NCI-H2081 (cell line): ENCODE results near the gene SLC35F1.

ENCODE experiments used
- DNase-seq, 2 experiments: peaks; one replicate each; lab custom pipeline; 2025; lab: John Stamatoyannopoulos, UW

Gene SLC35F1

GRCh38 chr6:118316796-118317384 lies 409.8 kb downstream of the SLC35F1 start:
- no peak for DNase-seq

- no peak for DNase-seq
Observed at GRCh38 chr6:118317581-118318563, 410.8 kb downstream of the SLC35F1 start.

- no peak for DNase-seq
Observed at GRCh38 chr6:118318648-118319047, 411.6 kb downstream of the SLC35F1 start.

- no peak for DNase-seq
Observed at GRCh38 chr6:118319416-118319815, 412.4 kb downstream of the SLC35F1 start.

- DNase-seq: peak in 1 of 2 experiments; percentile 55
Observed at GRCh38 chr6:118319894-118320649, 413.0 kb downstream of the SLC35F1 start.

- peak in 1 of 2 experiments; percentile 57 for DNase-seq
Observed at GRCh38 chr6:118320652-118321051, 413.6 kb downstream of the SLC35F1 start.

- DNase-seq: no peak
Observed at GRCh38 chr6:118324116-118324515, 417.1 kb downstream of the SLC35F1 start.

- DNase-seq: no peak
Observed at GRCh38 chr6:118325220-118325860, 418.3 kb downstream of the SLC35F1 start.

GRCh38 chr6:118326712-118327111 lies 419.6 kb downstream of the SLC35F1 start:
- no peak for DNase-seq

- no peak for DNase-seq
Observed at GRCh38 chr6:118327237-118327636, 420.2 kb downstream of the SLC35F1 start.

- DNase-seq: no peak
Observed at GRCh38 chr6:118333772-118334171, 426.7 kb downstream of the SLC35F1 start.

GRCh38 chr6:118334634-118335033 lies 427.6 kb downstream of the SLC35F1 start:
- no peak for DNase-seq

- peak; percentile 14 to 73 for DNase-seq
Observed at GRCh38 chr6:118335325-118335816, 428.3 kb downstream of the SLC35F1 start.

- no peak for DNase-seq
Observed at GRCh38 chr6:118344014-118344670, 437.1 kb downstream of the SLC35F1 start.

- DNase-seq: peak; percentile 25 to 62
Observed at GRCh38 chr6:118350881-118351430, 443.9 kb downstream of the SLC35F1 start.

- peak; percentile 6 to 53 for DNase-seq
Observed at GRCh38 chr6:118353564-118353963, 446.5 kb downstream of the SLC35F1 start.

GRCh38 chr6:118354641-118355040 lies 447.6 kb downstream of the SLC35F1 start:
- DNase-seq: no peak

GRCh38 chr6:118356054-118356453 lies 449.0 kb downstream of the SLC35F1 start:
- DNase-seq: no peak

GRCh38 chr6:118356686-118357085 lies 449.6 kb downstream of the SLC35F1 start:
- no peak for DNase-seq
